GM12875 (cell line): ENCODE data around the gene HECW1.
"Not testable (repeated sequence)": the region's sequence is repeated elsewhere in the genome, so short reads cannot be mapped to it uniquely, and the experiment has no call there.

ENCODE experiments used
- H3K4me3 ChIP-seq: one replicate; pipeline ENCODE4 v1.5.1; 2011; ENCODE audit warnings: low read depth, low read length, control low read depth
- CTCF ChIP-seq: IDR thresholded peaks from 2 replicates; pipeline ENCODE4 v1.5.1; 2011; ENCODE audit warnings: low read depth, mild to moderate bottlenecking, control low read depth, inconsistent platforms, low read length, moderate library complexity, borderline replicate concordance; ENCODE audit not compliant: insufficient read depth

The HECW1 gene

GRCh38 chr7:43112459-43112940 is at the start of gene HECW1:
Gene HECW1, plus strand, starts transcription at chr7:43112647. Its CDS starts 131,259 bp downstream, at chr7:43243906.
- H3K4me3 ChIP-seq: peak within 1 kb of the TSS; percentile 43
- no peak for TF ChIP-seq CTCF

DNA sequence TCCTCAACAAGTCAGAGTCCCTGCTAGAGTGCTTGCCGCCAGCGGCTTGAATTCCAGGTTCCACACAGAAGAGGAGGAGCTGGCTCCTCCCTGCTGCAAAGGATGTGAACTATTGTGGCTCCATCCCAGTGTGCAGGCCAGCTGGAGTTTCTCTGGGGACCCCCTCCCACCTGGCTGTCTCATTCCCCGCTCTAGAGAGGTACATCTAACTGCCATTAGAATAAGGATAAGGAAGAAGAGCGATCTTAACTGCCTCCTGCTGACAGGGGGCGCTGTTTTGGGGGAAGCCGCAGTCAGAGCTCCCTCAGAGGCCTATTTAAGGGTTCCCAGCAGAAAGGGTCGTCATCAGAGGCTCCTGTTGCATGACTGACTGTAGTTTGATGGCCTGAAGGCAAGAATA is 40.8 kb upstream of the HECW1 start:
- peak; percentile 57; the same call in 1 of the 2 replicates for TF ChIP-seq CTCF
- no peak overlapping the region for H3K4me3 ChIP-seq

DNA sequence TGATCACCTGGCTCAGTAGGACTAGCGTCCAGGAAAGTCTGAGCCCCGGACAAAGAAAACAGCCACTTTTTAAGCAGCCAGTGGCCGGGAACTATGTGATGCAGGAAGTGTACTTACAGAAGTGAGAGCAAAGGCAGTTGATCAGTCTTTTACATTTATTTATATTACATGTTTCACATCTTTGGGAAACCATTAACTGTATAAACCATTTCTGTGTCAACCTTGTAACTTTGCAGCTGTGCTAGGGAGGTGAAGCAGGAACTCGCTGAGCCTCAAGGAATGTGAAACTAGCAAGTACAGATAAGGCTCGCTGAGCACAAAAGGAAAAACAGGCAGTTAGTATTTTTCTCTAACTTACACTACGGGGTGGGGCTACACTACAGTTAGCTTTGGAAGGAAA is 39.9 kb upstream of the HECW1 start:
- no peak for TF ChIP-seq CTCF
- H3K4me3 ChIP-seq: no peak overlapping the region

DNA sequence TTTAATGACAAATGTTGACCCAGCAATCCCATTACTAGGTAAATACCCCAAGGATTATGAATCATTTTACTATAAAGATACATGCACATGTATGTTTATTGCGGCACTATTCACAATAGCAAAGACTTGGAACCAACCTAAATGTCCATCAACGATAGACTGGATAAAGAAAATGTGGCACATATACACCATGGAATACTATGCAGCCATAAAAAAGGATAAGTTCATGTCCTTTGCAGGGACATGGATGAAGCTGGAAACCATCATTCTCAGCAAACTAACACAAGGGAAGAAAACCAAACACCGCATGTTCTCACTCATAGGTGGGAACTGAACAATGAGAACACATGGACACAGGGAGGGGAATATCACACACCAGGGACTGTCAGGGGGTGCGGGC is 38.6 kb upstream of the HECW1 start:
- H3K4me3 ChIP-seq: not testable (repeated sequence)

DNA sequence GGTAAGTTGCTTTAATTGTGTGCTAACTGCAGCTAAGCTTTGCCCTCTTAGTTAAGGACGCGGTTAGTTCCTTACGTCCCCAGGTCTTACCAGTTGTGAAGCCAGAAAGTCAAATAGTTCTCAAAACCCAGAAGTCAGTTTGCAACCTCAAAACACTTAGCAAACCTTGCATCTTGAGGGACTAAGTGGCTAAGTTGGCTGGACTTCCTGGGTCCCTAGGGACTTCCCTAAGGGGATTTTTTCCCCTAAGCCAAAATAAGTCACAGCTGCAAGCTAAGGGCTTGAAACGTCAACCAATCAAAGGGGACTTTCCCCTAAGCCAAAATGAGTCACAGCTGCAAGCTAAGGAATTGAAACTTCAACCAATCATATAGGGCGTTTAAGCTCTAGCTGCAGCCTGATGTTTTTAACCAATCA is 36.2 kb upstream of the HECW1 start:
- no peak for TF ChIP-seq CTCF
- H3K4me3 ChIP-seq: no peak overlapping the region

DNA sequence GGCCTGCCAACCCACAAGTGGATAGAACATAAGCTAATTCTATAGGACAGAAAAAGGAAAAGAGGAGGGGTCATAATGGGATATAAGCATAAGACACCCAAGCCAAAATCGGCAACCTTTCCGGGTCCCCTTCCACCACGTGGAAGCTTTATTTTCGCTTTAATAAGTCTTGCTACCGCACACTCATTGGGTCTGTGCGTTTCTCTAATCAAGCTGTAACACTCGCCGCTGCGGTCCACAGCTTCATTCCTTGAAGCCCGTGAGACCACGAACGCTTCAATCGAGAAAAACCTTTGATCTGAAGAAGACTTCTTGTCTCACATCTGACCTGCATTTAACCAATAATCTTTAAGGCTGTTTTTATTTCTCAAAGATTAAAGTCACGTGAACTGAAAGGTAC is 35.8 kb upstream of the HECW1 start:
- H3K4me3 ChIP-seq: no peak overlapping the region
- no peak for TF ChIP-seq CTCF

- no peak for TF ChIP-seq CTCF
- no peak overlapping the region for H3K4me3 ChIP-seq
These were observed 35.2 kb upstream of the HECW1 start for GRCh38 chr7:43077285-43077684.

- no peak overlapping the region for H3K4me3 ChIP-seq
- no peak for TF ChIP-seq CTCF
These were observed 34.6 kb upstream of the HECW1 start for GRCh38 chr7:43077732-43078391.
